Right renal pelvis (tissue), 4 donors: ENCODE measurements around the gene TXNL1. TPM values are rescaled to one million over a fixed set of nuclear protein-coding genes. Genes with fewer than 3 reads are reported as not detected.

ENCODE experiments used
- DNase-seq, 4 donors: peaks; one replicate each; pipeline ENCODE4 v3.0.0-alpha.2; 2013; ENCODE audit warnings: low read depth in 4 of 4, low spot score in 3 of 4, missing footprints in 1 of 4
- polyA plus RNA-seq, 4 donors: library from polyadenylated mRNA; unstranded; fragments of 120-200 nt; gene quantifications; one replicate each; pipeline ENCODE4 v1.2.1, GENCODE V29; 2013; ENCODE audit not compliant: insufficient read length in 4 of 4

The TXNL1 gene
- polyA plus RNA-seq, 4 donors: 104 to 123 (median 121) TPM

DNA sequence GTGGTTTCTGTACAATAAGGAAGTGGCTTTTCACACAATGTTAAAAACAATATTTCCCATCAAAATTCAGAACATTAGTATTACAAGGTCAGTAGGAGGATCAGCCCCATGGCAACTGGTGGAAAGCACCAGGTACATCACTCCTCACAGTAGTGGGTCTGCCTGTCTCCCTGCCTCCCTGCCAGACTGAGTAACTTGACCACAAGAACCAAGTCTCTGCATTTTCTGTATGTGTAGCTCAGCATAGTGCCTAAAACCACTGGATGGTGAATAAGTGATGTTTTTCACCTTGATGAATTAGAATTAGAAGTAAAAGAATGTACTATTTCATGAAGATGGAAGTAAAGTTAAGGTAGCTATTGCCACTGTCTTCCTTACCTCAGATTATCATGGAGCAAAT is 8.7 kb upstream of the TXNL1 start:
- no peak for DNase-seq

DNA sequence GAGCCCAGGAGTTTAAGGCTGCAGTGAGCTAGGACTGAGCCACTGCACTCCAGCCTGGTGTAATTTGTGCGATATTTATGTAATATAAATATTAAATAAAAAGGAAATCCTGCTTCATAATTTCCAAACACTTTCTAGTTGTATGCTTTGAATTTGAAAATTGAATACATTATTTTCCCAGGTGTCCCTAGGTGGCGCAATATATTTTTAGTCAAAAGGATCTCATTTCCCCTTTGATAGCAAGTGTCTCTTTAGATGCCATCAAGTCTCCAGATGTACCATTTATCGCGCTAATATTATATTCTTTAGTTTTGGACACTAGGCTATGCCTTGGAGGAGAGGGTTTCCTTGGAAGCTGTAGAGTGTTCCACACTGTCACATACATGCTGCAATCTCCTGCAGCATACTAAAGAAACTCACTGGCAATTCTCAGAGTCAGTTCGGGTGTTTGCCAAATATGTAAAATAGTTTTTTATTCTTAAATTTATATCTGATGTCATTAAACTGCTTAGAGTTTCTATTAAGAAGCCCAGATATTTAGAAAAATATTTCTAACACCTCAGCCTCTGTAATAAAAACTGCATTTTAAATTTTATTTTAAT is 7.1 kb upstream of the TXNL1 start:
- DNase-seq: no peak

DNA sequence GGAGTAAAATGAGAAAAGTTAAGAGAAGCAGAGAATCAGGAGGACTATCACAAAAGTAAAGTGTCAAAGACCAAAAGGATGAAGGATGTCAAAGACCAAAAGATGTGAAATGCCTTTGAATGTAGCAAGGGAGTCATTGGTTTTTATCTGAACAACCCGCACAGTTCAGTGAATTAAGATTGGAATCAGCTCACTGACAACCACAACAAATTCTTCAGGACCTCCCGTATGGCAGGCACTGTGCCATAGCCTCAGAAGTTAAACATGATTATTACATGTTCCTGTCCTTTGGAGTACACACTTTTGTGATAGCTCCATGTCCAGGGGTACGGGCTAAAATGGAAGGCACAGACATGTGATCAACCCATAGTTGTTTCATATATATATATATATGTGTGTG is 5.0 kb upstream of the TXNL1 start:
- DNase-seq: no peak

DNA sequence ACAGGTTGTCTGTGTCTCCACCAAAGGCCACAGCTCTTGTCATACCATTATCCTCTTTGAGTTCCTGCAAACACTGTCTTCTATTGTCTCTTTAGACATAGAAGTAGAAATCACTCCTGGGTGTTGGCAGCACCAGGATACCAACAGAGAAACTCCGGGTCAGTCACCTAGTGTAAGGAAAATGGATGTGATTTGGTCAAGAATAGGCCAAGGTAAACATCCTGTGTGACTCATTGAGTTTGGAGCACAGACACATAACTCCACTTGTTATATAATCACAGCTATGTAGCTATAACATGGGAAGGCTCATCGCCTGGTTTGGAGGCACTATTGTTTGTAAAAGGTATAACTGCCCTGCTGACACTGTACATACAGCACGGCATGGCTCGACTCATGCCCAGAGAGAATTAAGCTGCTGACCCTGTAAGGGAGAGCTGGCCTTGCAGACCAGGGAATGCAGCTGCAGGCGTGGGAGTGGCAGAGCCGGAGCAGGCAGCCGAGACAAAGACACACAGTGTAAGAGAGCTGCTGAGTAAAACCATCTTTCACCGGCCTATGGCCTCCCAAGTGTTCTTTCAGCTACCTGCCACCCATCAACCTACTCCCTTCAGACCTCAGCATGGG is 3.4 kb upstream of the TXNL1 start:
- DNase-seq: no peak

DNA sequence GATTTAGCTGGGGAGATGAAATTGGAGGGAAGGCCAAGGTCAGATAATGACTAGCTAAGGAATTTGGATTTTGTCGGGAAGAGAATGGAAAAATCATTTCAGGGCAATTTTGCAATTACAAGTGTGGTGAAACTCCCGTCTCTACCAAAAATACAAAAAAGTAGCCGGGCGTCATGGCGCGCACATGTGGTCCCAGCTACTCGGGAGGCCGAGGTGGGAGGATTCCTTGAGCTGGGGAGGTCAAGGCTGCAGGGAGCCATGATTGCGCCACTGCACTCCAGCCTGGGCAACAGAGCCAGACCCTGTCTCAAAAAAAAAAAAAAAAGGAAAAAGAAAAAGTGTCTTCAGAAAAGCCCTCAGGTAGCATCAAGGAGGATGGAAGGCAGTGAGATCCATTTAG is 1.2 kb upstream of the TXNL1 start:
- DNase-seq: no peak

DNA sequence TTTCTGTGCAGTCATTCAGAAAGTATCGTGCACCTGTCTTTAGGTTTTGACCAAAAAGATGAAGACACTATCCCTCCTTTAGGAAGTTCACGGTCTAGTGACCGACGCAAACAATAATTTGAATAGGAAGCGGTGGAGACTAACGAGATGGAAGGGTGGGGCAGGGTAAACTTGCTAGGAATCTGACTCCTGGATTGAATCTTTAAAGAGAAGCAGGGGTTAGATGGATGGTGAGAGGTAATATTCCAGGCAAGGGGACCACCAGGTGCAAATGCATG is 651 bp upstream of the TXNL1 start:
- DNase-seq: no peak

DNA sequence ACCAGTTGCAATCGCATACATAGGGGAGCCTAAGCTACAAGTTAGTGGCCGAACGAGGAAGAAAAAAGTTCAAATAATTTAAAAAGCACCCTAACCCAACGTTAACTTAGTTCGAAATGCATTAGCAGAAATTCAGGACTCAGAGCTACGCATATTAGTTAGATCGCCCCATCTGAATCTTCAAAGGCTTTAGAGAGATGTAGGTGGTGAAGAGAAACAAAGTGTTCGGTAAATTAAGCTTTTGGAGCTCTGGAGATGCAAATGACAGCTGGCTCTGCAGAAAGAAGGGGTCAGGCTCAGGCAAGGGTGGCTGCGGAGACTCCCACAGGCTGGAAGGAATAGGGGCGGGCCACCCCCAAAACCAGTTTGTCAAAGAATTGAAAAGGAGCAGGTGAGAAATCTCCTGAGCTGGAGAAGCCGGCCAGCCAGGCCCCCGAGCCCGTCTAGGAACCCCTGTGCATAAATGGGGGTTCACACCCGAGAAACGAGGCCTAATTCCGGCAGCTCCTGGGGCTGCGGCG is 621 bp downstream of the TXNL1 start:
- DNase-seq: peak in 1 of 4 donors; percentile 20

DNA sequence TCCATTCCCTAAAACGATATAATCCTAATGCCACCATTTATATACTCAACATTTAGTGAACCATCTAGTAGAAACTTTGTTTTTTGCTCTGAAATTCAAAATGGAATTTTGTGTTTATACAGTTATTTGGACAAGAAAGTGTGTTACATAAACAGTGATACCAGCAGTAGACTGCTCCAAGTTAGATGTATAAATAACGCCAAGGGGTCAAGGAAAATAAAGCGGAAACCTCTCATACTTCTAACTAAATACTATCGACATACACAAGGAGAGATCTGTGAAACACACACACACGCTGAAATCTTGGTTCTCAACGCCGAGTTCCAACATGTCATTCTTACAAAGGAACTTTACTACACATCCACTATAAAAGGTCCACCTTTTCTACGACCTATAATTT is 1.2 kb downstream of the TXNL1 start:
- no peak for DNase-seq

DNA sequence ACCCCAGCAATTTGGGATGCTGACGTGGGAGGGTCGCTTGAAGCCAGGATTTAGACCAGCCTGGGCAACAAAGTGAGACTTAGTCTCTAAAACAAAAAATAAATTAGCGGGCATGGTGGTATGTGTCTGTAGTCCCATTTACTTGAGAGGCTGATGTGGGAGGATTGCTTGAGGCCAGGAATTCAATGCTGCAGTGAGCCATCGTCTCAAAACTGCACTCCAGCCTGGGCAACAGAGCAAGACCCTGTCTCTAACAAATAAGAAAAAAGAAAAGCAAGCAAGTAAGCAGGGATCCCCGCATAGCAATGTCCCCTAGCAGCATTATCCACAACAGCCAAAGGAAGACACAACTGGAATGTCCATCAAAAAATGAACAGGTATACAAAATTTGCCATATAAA is 3.4 kb downstream of the TXNL1 start:
- DNase-seq: no peak

DNA sequence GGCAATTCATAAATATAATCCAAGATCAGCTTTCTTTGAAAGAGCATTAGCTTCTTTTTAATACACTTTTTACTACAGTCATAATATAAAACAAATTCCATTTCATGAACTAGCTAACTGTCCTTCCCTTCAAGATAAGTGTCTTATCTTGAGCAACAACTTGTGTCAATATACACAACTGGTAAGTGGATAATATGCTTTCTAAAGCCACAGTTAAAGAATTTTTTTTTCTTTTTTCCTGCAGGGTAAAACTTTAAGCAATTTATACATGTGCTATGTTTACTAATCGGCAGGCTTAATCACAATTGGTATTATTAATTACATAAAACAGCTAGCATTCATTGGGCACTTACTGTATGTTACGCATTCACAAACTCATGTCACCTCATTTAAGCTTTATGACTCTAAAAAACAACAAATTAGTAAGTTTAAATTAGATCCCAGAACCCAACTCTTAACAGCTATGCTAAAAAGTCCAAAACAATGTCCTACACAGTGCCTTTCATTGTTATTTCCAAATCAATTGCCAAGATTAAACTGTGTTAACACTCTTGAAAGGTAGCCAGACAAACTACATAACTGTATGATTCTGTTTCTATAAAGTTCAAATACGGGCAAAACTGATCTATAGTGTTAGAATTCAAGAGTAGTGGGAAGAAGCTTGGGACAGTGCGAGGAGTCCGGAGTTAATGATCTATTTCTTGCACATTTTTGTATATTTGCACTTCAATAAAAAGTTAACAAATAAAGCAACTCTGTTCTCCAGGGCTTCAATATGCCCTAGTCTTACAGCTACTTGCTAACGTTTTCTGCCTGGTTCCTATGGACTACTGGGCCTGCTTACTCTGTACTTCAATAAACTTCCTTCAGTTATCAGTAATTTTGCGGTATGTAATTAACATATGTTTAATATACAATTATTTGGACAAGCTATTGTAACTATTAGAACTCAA is 6.0 kb downstream of the TXNL1 start:
- DNase-seq: no peak

DNA sequence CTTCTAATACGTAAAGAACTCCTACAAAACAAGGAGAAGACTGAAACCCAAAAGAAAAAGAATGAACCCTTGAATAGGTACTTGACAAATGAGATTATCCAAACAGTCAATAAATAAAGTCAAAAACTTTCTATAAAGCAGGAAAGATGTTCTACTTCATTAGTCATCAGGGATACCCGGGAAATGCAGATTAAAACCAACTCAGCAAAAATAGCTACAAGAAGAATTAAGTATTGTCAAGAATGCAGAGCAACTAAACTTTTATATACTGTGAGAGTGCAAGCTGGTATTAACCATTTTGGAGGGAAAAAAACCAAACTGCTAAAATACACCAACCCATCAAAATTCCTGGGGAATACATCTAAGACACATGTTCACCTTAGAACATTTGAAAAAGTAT is 10.4 kb downstream of the TXNL1 start:
- no peak for DNase-seq

DNA sequence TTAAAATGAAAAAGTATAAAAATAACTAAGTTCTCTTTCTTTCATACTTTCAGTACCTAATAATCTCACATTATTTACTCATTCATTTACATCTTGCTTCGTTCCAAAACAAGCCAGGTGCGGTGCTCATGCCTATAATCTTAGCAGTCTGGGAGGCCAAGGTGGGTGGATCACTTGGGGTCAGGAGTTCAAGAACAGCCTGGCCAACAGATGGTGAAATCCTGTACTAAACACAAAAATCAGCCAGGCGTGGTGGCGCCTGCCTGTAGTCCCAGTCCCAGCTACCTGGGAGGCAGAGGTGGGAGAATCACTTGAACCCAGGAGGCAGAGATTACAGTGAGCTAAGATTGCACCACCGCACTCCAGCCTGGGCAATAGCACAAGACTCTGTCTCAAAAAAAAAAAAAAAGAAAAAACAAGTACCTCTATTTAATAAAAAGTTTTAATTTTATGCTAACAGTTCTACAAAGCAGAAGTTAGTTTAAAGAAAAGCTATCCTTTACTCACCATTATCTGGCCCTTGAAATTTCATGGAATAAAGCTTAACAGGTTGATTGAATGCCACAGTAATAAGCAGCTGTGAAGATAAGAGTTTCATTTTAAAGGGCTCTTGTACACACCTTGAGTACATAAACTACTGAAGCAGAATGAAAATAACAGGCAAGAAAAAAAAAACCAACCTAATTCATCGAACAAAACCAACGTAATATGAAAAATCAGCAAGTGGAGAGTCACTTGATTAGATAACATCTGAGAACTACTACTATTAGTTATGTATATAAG is 22.5 kb downstream of the TXNL1 start:
- no peak for DNase-seq

DNA sequence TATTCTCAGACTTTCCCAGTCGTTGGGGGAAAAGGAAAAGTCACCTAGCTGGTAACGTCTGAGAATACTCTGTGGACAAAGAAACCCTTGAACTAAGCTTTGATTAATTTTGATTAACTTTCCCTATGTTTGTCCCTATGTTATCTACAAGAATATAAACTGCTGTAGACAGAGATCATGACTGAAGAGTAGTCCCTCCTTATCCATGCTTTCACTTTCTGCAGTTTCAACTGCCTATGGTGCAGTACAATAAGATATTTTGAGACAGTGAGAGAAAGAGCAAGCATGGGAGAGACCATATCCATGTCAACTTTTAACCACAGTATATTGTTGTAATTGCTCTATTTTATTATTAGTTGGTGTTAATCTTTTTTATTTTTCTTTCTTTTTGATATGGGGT is 31.8 kb downstream of the TXNL1 start:
- no peak for DNase-seq

DNA sequence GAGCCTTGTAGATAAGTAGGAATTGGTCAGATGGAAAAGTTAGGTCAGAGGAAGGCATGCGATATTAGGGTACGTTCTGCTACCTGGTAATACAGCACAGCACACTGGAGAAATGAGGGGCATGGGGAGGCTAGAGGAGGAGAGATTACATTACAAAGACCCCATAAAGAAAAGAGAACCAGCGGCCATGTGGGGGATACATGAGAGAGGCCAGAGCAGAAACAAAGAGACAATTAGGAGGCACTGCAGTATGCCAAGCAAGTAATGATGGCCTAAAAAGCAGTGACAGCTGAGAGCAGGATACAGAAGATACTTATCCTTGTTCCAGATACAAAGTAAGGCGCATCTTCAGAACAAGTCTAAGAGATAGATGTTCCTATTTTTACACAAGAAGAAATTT is 40.0 kb downstream of the TXNL1 start:
- DNase-seq: no peak

DNA sequence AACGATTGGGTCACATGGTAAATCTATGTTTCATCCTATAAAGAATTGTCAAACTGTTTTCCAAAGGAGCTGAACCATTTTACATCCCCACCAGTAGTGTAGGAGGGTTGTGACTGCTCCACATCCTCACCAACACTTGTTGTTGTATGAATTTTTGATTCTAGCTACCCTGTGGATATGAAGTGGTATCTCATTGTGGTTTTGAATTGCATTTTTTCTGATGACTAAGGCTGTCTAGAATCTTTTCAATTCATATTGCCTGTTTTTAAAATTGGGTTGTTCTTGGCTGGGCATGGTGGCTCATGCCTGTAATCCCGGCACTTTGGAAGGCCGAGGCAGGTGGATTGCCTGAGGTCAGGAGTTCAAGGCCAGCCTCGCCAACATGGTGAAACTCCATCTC is 44.5 kb downstream of the TXNL1 start:
- DNase-seq: no peak

DNA sequence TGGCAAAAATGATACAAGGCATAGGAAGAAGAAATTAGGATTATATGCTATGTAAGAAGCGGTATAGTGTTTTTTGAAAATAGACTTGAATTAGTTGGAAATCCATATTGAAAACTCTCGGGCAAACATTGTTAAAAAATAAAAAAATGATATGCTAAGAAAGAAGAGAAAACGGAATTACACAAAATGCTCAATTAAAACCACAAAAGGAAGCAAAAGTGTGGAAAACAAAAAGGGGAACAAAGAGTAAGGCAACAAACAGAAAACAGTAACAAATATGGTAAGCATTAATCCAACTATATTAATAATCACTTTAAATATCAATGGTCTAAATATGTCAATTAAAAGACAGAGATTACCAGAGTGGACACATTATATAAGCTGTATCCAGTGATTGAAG is 58.4 kb downstream of the TXNL1 start:
- no peak for DNase-seq

DNA sequence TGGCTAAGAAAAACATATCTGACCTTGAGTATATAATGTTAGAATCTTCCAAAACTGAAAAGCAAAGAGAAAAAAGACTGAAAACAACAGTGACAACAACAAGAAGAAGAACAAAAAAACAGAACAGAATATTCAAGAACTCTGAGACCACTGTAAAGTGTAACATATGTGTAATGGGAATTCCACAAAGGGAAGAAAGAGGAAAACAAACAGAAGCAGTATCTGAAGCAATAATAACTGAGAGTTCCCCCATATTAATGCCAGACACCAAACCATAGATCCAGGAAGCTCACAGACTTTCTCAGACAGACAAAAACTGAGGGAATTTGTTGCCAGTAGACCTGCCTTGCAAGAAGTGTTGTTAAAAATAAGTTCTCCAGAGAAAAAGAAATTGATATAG is 58.9 kb downstream of the TXNL1 start:
- DNase-seq: no peak

DNA sequence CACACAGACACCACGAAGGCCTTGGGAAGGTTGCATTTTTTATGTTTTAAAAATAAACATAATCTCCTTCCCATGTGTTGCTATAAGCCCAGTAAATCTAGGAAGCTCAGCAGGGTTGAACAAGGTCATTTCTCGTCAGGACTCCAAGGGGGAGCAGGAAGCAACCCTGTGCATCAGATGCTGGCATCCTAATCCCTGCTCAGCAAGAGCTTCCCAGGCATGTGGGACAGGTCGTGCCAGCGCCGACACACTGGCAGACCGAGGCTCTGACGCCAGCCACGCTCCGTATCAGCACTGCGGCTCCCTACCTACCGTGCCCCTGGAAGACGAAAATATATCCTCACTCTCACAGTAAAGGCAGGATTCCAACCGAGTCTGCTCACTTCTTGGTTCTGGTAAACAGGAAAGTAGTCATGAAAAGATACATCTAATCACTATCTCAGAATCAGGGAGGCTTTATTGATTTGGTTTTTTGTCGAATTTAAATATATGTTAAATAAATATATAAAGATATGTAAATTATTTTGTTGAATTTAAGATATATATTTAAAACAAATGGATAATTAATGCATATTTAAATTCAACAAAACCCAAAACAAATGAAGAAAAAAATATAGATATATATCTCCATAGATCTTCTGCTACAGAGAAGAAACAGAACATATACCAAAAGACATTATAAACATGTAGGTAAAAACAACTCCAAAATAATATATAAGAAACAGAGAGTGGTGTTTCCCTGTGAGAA is 61.4 kb downstream of the TXNL1 start:
- DNase-seq: no peak

DNA sequence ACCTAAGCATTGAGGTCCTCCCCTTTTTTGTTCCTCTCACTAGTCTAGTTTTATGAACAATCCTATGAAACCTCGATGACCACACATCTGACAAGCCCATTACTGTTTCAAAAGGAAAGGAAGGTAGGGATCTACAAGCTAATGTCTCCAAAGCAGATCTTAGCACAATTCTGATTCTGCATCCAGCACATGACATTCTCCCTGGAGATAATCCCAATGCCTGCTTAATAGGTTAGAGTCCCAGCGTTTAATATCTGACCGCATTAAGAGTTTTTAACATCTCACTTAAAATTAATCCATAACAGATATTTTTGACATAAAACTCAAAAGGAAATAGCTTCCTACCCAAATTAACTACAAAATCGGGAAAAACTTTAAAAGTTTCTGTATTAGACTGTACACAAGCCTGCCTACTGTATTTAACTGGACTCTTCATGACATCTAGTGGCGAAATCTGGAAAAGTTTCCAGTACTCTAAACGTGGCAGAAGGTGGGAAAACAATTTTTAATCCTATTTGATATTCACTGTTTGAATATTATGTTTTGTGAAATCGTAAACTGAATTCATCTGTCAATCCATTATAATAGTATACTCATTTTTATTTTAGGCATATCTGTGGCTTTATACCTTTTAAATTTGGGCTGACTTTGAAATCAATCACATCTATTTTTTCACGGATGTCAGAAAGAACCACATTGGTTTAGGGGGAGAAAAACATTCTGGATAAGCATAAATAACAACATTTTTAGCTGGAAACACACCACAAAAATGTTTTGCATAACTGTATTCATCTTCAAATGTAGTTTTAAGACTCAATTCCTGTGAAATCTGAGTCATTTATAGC is 62.4 kb downstream of the TXNL1 start:
- DNase-seq: peak; percentile 35 to 51 (median 42)
